ENCODE measurements around the gene SLC7A8.

The SLC7A8 gene

GRCh38 chr14:23130871-23131270 lies 52.6 kb downstream of the SLC7A8 start:
- DNase-seq (ENCODE audit: low read depth, low spot score) = no peak

- DNase-seq (ENCODE audit: low read depth, low spot score) = no peak
Observed at GRCh38 chr14:23129759-23130316, 53.6 kb downstream of the SLC7A8 start.

DNA sequence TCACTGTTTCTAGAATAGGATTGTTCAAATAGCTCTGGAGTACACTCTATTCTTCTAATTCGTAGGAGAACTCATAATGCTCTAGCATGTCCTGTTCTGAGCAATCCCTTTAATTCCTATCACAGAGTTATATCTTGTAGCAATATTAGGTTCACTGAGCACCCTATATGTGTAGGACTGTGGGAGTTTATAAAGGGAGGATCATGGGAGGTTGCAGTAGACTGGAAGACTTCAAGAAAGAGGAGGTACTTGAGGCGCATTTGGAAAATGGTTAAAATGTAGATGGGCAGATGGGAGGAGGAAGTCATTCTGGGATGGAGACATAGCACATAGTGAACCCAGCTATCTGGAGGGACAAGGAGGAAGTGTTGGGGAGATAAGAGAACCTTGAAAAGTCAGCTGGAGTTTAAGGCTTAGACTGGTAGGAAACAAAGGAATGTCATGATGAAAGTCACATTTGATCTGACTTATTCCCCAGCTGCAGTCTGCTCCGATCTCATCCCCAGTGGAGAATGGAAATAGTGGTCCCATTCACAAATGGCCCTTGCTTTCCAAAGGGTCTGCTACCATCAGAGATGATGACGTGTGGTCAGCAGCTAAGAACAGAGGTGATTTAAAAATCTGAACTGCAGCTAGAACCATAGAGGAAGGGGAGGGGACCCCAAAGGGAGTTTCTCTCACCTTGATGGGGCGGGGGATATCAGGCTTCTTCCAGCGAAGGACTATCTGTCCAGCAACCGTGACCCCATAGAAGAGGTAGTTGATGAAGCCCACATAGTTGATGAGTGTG lies 54.3 kb downstream of the SLC7A8 start:
- no peak for DNase-seq (ENCODE audit: low read depth, low spot score)

- no peak for DNase-seq (ENCODE audit: low read depth, low spot score)
Observed at GRCh38 chr14:23127861-23128260, 55.6 kb downstream of the SLC7A8 start.

DNA sequence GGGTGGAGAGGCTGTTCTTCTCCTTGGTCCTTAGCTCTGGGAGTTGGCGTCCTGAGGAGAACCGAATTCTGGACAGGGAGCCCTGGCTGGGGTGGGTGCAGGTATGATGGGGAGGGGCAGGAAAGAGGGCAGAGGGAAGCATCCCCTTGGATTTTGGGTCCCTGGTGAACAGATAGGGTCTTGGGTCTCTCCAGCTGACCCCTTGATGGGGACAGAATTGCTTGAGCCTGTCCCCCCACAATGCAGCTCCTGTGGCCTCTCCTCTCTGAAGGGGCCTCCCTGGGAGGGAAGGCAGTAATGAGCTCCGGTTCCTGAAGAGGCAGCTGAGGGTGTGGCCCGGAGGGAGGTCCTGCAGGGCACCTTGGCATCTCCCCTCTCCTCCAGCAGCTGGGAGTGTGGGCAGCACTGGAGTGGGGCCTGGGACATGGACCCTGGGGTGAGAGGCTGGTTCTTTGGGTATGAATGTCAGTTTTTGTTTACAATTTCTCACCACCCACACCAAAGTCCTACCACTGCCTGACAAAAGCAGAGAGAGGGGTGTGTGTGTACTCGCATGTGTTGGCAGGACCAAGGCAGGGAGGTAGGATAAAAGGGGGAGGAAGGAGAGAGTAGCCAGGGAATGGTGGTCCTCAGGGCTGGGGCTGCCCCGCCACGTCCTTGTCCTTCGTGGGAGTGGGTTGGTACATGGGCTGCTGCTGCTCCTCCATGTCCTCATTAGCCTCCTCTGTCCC lies 56.7 kb downstream of the SLC7A8 start:
- no peak for DNase-seq (ENCODE audit: low read depth, low spot score)

GRCh38 chr14:23125933-23126524 lies 57.4 kb downstream of the SLC7A8 start:
- DNase-seq (ENCODE audit: low read depth, low spot score) = no peak

- DNase-seq (ENCODE audit: low read depth, low spot score) = no peak
Observed at GRCh38 chr14:23125011-23125410, 58.4 kb downstream of the SLC7A8 start.

DNA sequence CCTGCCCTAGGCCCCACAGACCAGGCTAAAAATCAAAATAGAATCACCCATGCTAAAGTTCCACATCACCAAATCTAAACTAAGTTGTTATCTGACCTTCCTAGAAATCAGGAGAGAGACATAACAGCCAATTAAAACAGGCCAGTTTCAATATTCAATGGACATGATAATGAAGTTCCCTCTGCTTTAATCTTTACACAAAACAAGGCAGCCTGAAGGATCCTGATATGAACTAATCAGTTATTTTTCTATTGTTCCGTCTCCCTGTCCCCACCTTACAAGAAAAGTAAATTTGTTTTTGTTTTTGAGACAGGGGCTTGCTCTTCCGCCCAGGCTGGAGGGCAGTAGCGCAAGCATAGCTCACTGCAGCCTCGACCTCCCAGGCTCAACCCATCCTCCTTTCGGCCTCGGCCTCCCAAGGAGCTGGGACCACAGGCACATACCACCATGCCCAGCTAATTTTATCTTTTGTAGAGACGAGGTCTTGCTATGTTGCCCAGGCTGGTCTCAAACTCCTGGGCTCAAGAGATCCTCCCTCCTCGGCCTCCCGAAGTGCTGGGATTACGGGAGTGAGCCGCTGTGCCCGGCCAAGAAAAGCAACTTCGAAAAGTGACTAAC lies 59.0 kb downstream of the SLC7A8 start:
- DNase-seq (ENCODE audit: low read depth, low spot score) = no peak

GRCh38 chr14:23123419-23123818 lies 60.0 kb downstream of the SLC7A8 start:
- DNase-seq (ENCODE audit: low read depth, low spot score) = no peak

DNA sequence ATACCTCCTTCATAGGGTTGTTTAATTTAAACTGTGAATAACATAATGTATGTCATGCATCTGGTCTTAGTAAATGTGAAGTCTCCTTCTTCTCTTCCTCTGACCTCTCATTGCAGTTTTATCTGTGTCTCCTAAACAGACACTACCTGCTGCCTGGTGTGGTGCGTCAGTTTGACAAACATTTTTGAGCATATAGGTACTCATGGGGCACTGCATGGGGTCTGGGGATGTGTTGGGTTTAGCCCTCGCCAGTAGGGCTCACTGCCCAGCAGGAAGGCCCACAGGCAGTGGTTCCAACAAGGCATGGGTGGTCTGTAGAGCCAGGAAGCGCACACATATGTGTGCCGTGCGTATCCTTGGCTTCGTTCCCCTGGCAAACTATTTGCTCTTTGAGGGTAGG lies 61.4 kb downstream of the SLC7A8 start:
- no peak for DNase-seq (ENCODE audit: low read depth, low spot score)

- no peak for DNase-seq (ENCODE audit: low read depth, low spot score)
Observed at GRCh38 chr14:23121361-23121771, 62.1 kb downstream of the SLC7A8 start.

GRCh38 chr14:23120541-23121251 lies 62.8 kb downstream of the SLC7A8 start:
- DNase-seq (ENCODE audit: low read depth, low spot score) = peak; percentile 54

- no peak for DNase-seq (ENCODE audit: low read depth, low spot score)
Observed at GRCh38 chr14:23119363-23120327, 63.8 kb downstream of the SLC7A8 start.

GRCh38 chr14:23118506-23119362 lies 64.7 kb downstream of the SLC7A8 start, which contains the start of gene CEBPE:
CEBPE (minus strand) TSS chr14:23119255; CDS start chr14:23119091, 164 bp downstream.
- no peak for DNase-seq (ENCODE audit: low read depth, low spot score)

DNA sequence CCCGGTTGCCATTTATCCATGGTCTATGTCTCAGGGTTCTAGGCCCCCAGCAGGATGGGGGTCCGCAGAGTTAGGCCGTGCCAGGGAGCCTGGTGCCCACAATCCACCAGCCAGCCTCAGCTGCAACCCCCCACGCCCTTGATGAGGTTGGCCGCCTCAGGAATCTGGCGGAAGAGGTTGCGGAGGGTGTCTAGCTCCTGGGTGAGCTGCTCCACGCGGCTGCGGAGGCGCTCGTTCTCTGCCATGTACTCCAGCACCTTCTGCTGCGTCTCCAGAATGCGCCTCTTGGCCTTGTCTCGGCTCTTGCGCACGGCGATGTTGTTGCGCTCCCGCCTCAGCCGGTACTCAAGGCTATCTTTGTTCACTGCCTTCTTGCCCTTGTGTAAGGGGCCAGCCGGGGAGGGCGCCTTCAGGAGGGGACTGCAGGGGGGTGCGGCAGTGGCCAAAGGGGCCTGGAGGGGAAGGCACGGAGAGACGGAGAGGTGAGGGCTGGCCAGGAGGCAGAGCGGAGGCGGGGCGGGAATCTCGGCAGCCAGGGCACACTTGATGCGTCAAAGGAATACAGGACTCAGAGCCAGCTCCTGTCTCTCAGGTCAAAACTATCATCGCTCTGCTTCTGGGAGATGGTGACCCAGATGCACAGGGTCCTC lies 66.0 kb downstream of the SLC7A8 start:
- DNase-seq (ENCODE audit: low read depth, low spot score) = no peak

- DNase-seq (ENCODE audit: low read depth, low spot score) = no peak
Observed at GRCh38 chr14:23115918-23116317, 67.5 kb downstream of the SLC7A8 start.

DNA sequence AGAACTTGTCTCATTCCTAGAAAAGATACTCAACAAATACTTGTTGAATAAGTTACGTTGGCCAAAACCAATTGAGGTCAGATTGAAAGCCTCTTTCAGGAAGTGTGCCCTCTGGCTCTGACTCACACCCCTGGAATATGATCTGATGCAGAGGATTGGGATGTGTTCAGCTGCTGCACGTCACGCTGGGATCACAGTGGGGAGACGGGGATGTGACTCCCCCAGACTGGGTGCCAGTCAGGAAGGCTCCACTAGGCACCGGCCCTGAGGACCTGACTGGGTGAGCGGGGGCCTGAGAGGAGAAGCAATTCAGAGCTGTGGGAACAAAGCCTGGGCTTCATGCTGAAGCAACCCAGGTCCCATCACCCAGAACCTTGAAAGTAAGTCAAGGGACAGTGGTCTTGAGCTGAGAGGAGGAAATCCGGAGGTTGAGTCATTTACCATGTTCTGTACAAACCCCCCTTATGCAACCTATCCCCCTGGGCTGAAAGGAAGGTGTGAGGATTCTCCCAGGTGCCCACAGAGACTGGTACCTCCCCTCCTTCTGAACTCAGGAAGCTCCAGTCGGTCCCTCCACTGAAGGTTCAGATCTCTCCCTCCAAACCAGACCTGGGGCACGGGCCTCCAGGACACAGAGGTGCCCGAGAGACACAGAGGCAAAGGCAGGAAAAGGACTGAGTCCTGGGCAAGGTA lies 68.3 kb downstream of the SLC7A8 start:
- DNase-seq (ENCODE audit: low read depth, low spot score) = no peak

DNA sequence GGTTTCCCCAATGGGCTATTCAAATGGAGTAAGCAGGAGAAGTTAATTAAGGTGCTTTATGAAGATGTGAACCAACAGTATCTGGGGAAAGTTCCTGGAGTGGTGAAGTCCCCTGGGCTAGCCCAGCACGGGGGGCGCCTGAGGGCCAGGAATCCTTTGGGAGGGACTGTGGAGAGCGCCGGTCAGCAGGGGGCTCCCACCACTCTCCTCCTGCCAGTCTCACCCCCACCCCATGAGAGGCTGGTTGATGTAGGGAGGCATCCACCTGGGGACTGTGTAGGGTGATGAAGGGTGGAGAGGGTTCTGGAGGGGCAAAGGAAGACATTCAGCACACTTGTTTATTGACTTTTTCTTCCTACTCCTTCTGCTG lies 68.8 kb downstream of the SLC7A8 start:
- DNase-seq (ENCODE audit: low read depth, low spot score) = no peak

Data from activated CD4-positive, CD25-positive, alpha-beta regulatory T cell treated with anti-CD3 and anti-CD28 coated beads, Interleukin-2, amount 50 U/mL, for 16 hours (primary cell).